ENCODE measurements around the gene SLC22A14. TPM values are rescaled to one million over a fixed set of nuclear protein-coding genes. Genes with fewer than 3 reads are reported as not detected.
"Not testable (repeated sequence)": the region's sequence is repeated elsewhere in the genome, so short reads cannot be mapped to it uniquely, and the experiment has no call there.

SLC22A14 gene
- total RNA-seq, 1 donor from 2014 or later: under 0.01 TPM

GRCh38 chr3:38268522-38268921 is 13.6 kb upstream of the SLC22A14 start:
- DNase-seq (ENCODE audit: low spot score in 2 of 2) (no peak), FAIRE-seq (no peak)

DNA sequence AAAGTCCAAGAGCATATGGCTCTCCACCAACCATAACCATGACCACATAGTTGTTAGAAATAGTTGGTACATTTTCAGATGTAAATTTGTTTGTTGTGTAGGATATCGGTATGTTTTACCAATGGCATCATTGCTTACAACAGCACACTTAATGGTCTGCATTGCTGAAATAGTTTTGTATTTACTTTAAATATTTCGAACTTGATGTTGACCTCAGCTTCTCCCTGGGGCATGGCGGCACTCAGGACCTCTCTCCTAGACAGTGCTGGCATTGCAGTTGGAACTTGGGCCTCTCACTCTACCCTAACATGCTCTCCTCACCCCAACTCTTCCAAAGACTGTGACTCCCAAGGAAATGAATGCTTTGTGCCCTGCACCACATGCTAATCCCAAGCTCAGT is 11.5 kb upstream of the SLC22A14 start:
- DNase-seq (ENCODE audit: low spot score in 2 of 2) (no peak), FAIRE-seq (no peak)

- no peak for FAIRE-seq
These were observed 10.5 kb upstream of the SLC22A14 start for GRCh38 chr3:38271553-38271952.

DNA sequence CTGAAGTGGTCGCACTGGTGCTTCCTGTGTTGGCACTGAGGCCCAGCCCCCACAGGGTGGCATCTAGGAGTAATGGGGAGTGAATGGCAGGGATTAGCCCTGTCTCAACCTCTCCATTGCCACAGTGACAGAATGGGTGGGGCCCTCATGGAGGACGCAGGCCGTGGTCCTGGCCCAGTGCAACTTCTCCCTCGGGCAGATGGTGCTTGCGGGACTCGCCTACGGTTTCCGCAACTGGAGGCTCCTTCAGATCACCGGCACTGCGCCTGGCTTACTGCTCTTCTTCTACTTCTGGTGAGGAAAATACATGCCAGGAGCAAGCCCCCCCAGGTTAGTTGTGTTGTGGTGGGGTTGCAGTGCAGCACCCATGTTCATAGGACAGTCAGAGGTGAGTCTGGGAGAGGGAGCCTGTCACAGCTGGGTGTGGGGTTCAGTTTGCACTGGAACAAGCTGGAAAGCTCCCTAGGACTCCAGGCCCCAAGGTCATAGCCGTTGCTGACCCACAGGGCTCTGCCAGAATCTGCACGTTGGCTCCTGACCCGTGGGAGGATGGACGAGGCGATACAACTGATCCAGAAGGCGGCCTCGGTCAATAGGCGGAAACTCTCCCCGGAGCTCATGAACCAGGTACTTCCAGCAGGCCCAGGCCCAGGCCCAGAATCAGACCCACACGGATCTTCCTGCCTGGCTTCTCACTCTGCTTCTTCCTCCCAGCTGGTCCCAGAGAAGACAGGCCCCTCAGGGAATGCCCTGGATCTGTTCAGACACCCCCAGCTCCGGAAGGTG is 7.0 kb upstream of the SLC22A14 start:
- no peak for DNase-seq (ENCODE audit: low spot score in 2 of 2)
- FAIRE-seq: no peak

More at GRCh38 chr3:38271553-38271952, 10.5 kb upstream of the SLC22A14 start:
- DNase-seq (ENCODE audit: low spot score in 2 of 2): no peak

GRCh38 chr3:38275658-38276057 is 6.4 kb upstream of the SLC22A14 start:
- no peak for DNase-seq (ENCODE audit: low spot score in 2 of 2)
- FAIRE-seq: no peak

- DNase-seq (ENCODE audit: low spot score in 2 of 2) (no peak), FAIRE-seq (no peak)
These were observed 5.8 kb upstream of the SLC22A14 start for GRCh38 chr3:38276081-38276916.

DNA sequence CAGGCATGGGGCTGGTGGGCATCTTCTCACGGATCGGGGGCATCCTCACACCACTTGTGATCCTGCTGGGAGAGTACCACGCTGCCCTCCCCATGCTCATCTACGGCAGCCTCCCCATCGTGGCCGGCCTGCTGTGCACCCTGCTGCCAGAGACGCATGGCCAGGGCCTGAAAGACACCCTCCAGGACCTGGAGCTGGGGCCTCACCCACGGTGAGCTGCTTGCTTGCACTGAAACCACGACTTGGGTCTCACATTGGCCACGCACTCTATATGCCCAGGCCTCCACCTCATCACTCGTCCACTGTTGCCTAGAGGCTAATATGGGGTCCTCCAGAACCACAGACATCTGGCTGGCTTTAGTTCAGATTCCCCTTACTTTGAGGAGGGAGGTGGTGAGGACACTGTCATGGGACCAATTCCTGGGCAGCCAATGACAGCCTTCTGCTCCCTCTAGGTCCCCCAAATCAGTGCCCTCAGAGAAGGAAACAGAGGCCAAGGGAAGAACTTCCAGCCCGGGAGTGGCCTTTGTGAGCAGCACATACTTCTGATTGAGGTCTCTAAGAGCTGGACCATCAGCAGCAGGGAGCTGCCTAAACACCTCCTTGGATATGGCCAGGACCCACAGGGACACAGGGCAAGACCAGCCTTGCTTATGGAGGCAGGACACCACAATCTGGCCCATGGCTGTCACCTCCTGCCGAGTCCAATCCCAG is 5.0 kb upstream of the SLC22A14 start:
- DNase-seq (ENCODE audit: low spot score in 2 of 2) (no peak), FAIRE-seq (no peak)

DNA sequence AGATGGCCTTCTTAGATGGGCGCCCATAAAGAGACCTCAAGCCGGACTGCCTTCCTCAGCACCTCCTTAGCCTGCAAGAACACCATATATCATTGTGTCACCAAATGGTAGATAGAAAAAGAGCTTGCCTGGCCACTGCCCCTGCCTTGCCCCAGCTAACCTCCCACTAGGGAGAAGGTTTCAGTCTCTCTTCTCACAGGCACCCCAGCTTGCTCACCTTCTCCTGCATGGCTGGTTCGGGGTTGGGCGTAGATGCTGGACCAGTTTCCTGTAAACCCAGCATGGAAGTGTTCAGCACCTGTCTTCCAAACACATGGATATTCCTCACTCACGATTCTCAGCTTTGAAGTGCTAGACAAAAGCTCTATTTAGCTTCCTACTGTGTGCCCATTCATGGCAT is 3.3 kb upstream of the SLC22A14 start:
- DNase-seq (ENCODE audit: low spot score in 2 of 2) (no peak), FAIRE-seq (no peak)

DNA sequence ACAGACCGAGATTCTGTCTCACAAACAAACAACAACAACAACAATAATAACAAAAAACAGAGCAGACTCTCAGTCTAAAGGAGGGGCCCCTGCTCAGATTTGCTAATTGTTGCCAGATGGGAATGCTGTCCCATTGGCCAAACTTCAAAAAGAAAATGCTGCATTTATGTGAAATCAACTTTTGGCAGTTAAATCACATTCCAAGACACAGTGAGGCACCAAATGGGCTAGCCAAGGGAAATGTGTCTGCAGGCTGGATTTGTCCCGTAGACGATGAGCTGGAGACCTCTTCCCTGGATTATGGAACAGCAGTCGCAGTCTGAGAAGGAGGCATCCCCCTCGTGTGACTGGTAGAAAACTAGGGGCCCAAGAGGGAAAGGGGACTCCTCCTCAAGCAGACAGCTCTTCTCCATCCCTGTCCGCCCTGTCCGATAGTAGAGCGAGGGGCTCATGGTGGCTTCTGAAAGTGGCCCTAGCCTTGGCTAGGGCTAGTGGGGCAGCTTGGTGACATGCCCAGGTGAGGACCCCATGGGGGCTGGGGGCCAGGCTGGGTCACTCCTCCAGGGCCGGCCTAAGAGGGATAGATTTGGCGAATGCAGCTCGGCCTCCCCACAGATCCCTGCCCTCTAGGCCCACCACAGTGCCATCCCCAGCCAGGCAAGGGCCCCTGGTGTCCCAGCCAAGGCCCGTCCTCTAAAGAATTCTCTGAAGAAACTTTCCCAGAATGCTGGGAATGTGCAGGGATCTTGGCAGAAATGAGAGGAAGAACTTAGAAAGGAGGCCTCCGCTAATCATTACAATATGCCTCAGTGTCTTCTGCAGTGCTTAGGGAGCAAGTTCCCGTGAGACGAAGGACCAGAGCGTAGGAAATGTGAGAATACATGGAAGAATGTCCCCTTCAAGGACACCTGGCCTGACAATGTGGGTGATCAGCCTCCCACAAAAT is 2.0 kb downstream of the SLC22A14 start:
- DNase-seq (ENCODE audit: low spot score in 2 of 2): no peak
- no peak for FAIRE-seq

GRCh38 chr3:38284756-38285150 is 2.7 kb downstream of the SLC22A14 start:
- DNase-seq (ENCODE audit: low spot score in 2 of 2) (no peak), FAIRE-seq (no peak)

GRCh38 chr3:38289286-38290217 is 7.5 kb downstream of the SLC22A14 start:
- not testable (repeated sequence) for FAIRE-seq; DNase-seq (ENCODE audit: low spot score in 2 of 2)

DNA sequence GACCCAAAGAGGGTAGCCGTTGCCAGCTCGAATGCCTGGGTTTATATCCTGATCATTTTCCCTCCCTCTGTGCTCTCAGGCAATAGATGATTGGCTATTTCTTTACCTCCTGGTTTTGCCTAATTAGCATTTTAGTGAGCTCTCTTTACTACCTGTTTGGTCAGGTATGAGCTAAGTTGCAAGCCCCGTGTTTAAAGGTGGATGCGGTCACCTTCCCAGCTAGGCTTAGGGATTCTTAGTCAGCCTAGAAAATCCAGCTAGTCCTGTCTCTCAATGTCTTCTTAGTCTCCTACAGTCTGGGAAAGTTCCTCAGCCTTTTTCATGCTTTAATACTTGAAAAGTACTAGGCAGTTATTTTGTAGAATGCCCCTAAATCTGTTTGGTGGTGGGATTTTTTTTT is 15.0 kb downstream of the SLC22A14 start:
- FAIRE-seq; DNase-seq (ENCODE audit: low spot score in 2 of 2): not testable (repeated sequence)

DNA sequence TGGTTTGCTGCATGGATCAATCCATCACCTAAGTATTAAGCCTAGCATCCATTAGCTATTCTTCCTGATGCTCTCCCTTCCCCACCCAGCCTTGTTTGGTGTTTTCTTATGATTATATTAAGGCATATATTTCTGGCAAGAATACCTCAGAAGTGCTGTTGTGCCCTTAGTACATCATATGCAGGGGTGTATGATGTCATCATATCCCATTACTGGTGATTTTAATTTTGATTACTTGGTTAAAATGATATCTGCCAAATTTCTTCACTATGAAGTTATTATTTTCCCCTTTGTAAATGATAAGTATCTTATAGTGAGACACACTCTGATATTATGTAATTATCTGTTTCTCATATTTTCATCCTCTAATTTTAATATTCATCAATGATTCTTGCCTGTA is 15.4 kb downstream of the SLC22A14 start:
- DNase-seq (ENCODE audit: low spot score in 2 of 2): no peak
- no peak for FAIRE-seq

GRCh38 chr3:38297947-38298711 is 16.0 kb downstream of the SLC22A14 start:
- FAIRE-seq (no peak), DNase-seq (ENCODE audit: low spot score in 2 of 2) (no peak)

GRCh38 chr3:38306941-38307340 is 24.8 kb downstream of the SLC22A14 start:
- no peak for DNase-seq (ENCODE audit: low spot score in 2 of 2)
- no peak for FAIRE-seq

GRCh38 chr3:38307599-38307998 is 25.5 kb downstream of the SLC22A14 start:
- FAIRE-seq: no peak
- no peak for DNase-seq (ENCODE audit: low spot score in 2 of 2)

GRCh38 chr3:38308456-38308855 is 26.4 kb downstream of the SLC22A14 start:
- DNase-seq (ENCODE audit: low spot score in 2 of 2) (no peak), FAIRE-seq (no peak)

GRCh38 chr3:38311476-38311875 is 29.4 kb downstream of the SLC22A14 start:
- DNase-seq (ENCODE audit: low spot score in 2 of 2): no peak

More at GRCh38 chr3:38311476-38311875, 29.4 kb downstream of the SLC22A14 start:
- no peak for FAIRE-seq
